GM12878 (cell line): Measurements from ENCODE around the gene EME2.

Experiments
- CBX5 ChIP-seq: sonication (generic); IDR thresholded peaks from 2 replicates; pipeline ENCODE4 v1.6.1; 2016; ENCODE audit warnings: low read depth, moderate library complexity, mild to moderate bottlenecking, inconsistent platforms
- GABPA ChIP-seq: IDR thresholded peaks from 2 replicates; pipeline ENCODE4 v1.6.1; 2014; ENCODE audit warnings: antibody characterized with exemption, low read depth, mild to moderate bottlenecking, inconsistent platforms
- KDM1A ChIP-seq: fragments of 200-600 bp; sonication (generic); IDR thresholded peaks from 2 replicates; pipeline ENCODE4 v1.6.1; 2016; ENCODE audit warnings: borderline replicate concordance
- RAD21 ChIP-seq: IDR thresholded peaks from 2 replicates; pipeline ENCODE4 v1.6.1; 2011; ENCODE audit warnings: mild to moderate bottlenecking, low read depth, low read length, moderate library complexity; ENCODE audit not compliant: insufficient read depth

DNA sequence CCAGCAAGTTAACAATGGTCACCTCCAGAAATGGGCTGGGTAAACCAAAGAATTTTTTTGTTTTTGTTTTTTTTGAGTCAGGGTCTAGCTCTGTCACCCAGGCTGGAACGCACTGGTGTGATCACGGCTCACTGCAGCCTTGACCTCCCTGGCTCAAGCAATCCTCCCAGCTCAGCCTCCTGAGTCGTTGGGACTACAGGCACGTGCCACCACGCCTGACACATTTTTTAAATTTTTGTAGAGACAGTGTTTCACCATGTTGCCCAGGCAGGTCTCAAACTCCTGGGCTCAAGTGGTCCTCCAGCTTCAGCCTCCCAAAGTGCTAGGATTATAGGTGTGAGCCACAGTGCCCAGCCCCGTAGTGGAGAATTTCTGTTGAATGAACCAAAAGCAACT, 8.1 kb downstream of the EME2 start:
- TF ChIP-seq RAD21 (no peak), KDM1A (no peak), GABPA (no peak), CBX5 (no peak)
